Hepatocyte (in vitro differentiated cells): Measurements from ENCODE around the gene GPR132. TPM values are rescaled to one million over a fixed set of nuclear protein-coding genes. Genes with fewer than 3 reads are reported as not detected.
"Not testable (repeated sequence)": the region's sequence is repeated elsewhere in the genome, so short reads cannot be mapped to it uniquely, and the experiment has no call there.

Source experiments
- DNase-seq: peaks from one replicate; pipeline ENCODE4 v3.0.0-alpha.2; 2016; ENCODE audit warnings: low spot score
- H2AFZ ChIP-seq: fragments of 200-600 bp; sonication (generic); 2 replicates; pipeline ENCODE4 v1.6.0; 2016; ENCODE audit warnings: antibody characterized with exemption, mild to moderate bottlenecking
- H3K27ac ChIP-seq: fragments of 200-600 bp; sonication (generic); 2 replicates; pipeline ENCODE4 v1.5.1; 2016; ENCODE audit warnings: mild to moderate bottlenecking
- H3K27me3 ChIP-seq: fragments of 200-600 bp; sonication (generic); 2 replicates; pipeline ENCODE4 v1.6.1; 2016
- H3K36me3 ChIP-seq: fragments of 200-600 bp; sonication (generic); replicated peaks from 2 replicates; pipeline ENCODE4 v1.5.1; 2016; ENCODE audit warnings: low read depth; ENCODE audit not compliant: insufficient read depth
- H3K4me1 ChIP-seq: fragments of 200-600 bp; sonication (generic); 2 replicates; pipeline ENCODE4 v1.5.1; 2016; ENCODE audit warnings: mild to moderate bottlenecking, moderate library complexity; ENCODE audit not compliant: insufficient read depth
- H3K4me2 ChIP-seq: fragments of 200-600 bp; sonication (generic); 2 replicates; pipeline ENCODE4 v1.6.0; 2016
- H3K4me3 ChIP-seq: fragments of 200-600 bp; sonication (generic); 2 replicates; pipeline ENCODE4 v1.5.1; 2016; ENCODE audit warnings: mild to moderate bottlenecking
- H3K79me2 ChIP-seq: fragments of 200-600 bp; sonication (generic); 2 replicates; pipeline ENCODE4 v1.6.0; 2017; ENCODE audit warnings: mild to moderate bottlenecking
- H3K9me2 ChIP-seq: fragments of 200-600 bp; sonication (generic); replicated peaks from 2 replicates; pipeline ENCODE4 v1.6.0; 2017; ENCODE audit warnings: mild to moderate bottlenecking; ENCODE audit not compliant: insufficient read depth
- H3K9me3 ChIP-seq: fragments of 200-600 bp; sonication (generic); 2 replicates; pipeline ENCODE4 v1.5.1; 2016; ENCODE audit warnings: low read depth, mild to moderate bottlenecking
- H4K20me1 ChIP-seq: fragments of 200-600 bp; sonication (generic); 2 replicates; pipeline ENCODE4 v1.6.0; 2016; ENCODE audit warnings: mild to moderate bottlenecking; ENCODE audit not compliant: insufficient read depth, poor library complexity, severe bottlenecking
- CTCF ChIP-seq: fragments of 200-600 bp; sonication (generic); IDR thresholded peaks from 2 replicates; pipeline ENCODE4 v1.5.1; 2016; ENCODE audit warnings: antibody characterized with exemption, mild to moderate bottlenecking; ENCODE audit not compliant: poor library complexity
- EZH2 ChIP-seq: fragments of 200-600 bp; sonication (generic); IDR thresholded peaks from 2 replicates; pipeline ENCODE4 v1.6.1; 2016; ENCODE audit warnings: antibody characterized with exemption, mild to moderate bottlenecking, borderline replicate concordance
- EZH2phosphoT487 ChIP-seq: fragments of 200-600 bp; sonication (generic); IDR thresholded peaks from one replicate; pipeline ENCODE4 v1.6.1; 2018; ENCODE audit warnings: antibody characterized with exemption, mild to moderate bottlenecking, low read depth, moderate library complexity; ENCODE audit not compliant: unreplicated experiment, severe bottlenecking
- WGBS: methylation state at CpG from one replicate; pipeline ENCODE4 v1.1.6; 2016; ENCODE audit warnings: low lambda C conversion rate; ENCODE audit errors: missing lambda C conversion rate; 5-methylcytosine and 5-hydroxymethylcytosine counted together
- polyA plus RNA-seq: library from polyadenylated mRNA; unstranded; fragments of >200 nt; fragmentation: Nextera tagmentation; extraction: Ambion mirVana; gene quantifications from 2 replicates; pipeline ENCODE4 v1.2.1, GENCODE V29; 2016
- total RNA-seq: library from RNA; depleted of rRNA; stranded (reverse); fragments of >200 nt; gene quantifications from 2 replicates; pipeline ENCODE4 v1.2.3, GENCODE V29; 2014

The GPR132 gene
- 0.24 and 0.83 TPM in 2 replicates for total RNA-seq
- polyA plus RNA-seq = 0.23 and 0.41 TPM in 2 replicates

GRCh38 chr14:105065280-105066228, at the start of gene GPR132:
TSS of gene GPR132 (minus strand) at chr14:105065430. CDS start at chr14:105055420, 10,010 bp downstream.
- peak within 1 kb of the TSS; percentile 17 for H3K4me2 ChIP-seq
- TF ChIP-seq EZH2 = no peak
- TF ChIP-seq CTCF = no peak
- no peak for TF ChIP-seq EZH2phosphoT487
- no peak within 1 kb of the TSS for H3K4me3 ChIP-seq
- DNase-seq = peak; percentile 41
- H3K79me2 ChIP-seq = no peaks in the 10 kb centered on the region
- no peaks in the 10 kb centered on the region for H3K9me3 ChIP-seq
- no peaks in the 10 kb centered on the region for H4K20me1 ChIP-seq
- peaks cover 18% of the 10 kb centered on the region for H3K4me1 ChIP-seq
- H3K9me2 ChIP-seq = no peaks in the 10 kb centered on the region
- 75% methylated on average over 21 of the region's 22 CpGs for WGBS
- H2AFZ ChIP-seq = no peak within 1 kb of the TSS
- peak within 1 kb of the TSS; percentile 87 for H3K27ac ChIP-seq
- no peaks in the 10 kb centered on the region for H3K27me3 ChIP-seq
- H3K36me3 ChIP-seq = no peaks in the 10 kb centered on the region

GRCh38 chr14:105109243-105109642, 44.0 kb upstream of the GPR132 start:
- H3K4me1 ChIP-seq, H3K27ac ChIP-seq, H3K36me3 ChIP-seq, H3K9me3 ChIP-seq, H3K27me3 ChIP-seq, DNase-seq, H2AFZ ChIP-seq, H3K4me3 ChIP-seq, H4K20me1 ChIP-seq, H3K9me2 ChIP-seq, H3K79me2 ChIP-seq, H3K4me2 ChIP-seq: not testable (repeated sequence)
- WGBS = 97% methylated on average over 8 of the region's 8 CpGs

GRCh38 chr14:105108516-105108864, 43.3 kb upstream of the GPR132 start:
- H3K36me3 ChIP-seq = no peaks in the 10 kb centered on the region
- H3K79me2 ChIP-seq = no peaks in the 10 kb centered on the region
- DNase-seq = no peak
- H3K9me2 ChIP-seq = no peaks in the 10 kb centered on the region
- H3K4me1 ChIP-seq = no peaks in the 10 kb centered on the region
- WGBS = 87% methylated on average over 7 of the region's 7 CpGs
- TF ChIP-seq EZH2 = no peak
- no peak for TF ChIP-seq CTCF
- no peak for TF ChIP-seq EZH2phosphoT487
- no peak overlapping the region for H3K4me3 ChIP-seq
- no peak overlapping the region for H3K27ac ChIP-seq
- no peaks in the 10 kb centered on the region for H4K20me1 ChIP-seq
- H2AFZ ChIP-seq = no peak overlapping the region
- no peaks in the 10 kb centered on the region for H3K27me3 ChIP-seq
- no peaks in the 10 kb centered on the region for H3K9me3 ChIP-seq
- no peak overlapping the region for H3K4me2 ChIP-seq

GRCh38 chr14:105107781-105108515, 42.7 kb upstream of the GPR132 start:
- H4K20me1 ChIP-seq = no peaks in the 10 kb centered on the region
- H3K79me2 ChIP-seq = no peaks in the 10 kb centered on the region
- H2AFZ ChIP-seq = no peak overlapping the region
- no peaks in the 10 kb centered on the region for H3K4me1 ChIP-seq
- no peak for DNase-seq
- no peak overlapping the region for H3K27ac ChIP-seq
- TF ChIP-seq EZH2 (no peak), EZH2phosphoT487 (no peak), CTCF (no peak)
- no peak overlapping the region for H3K4me2 ChIP-seq
- H3K36me3 ChIP-seq = no peaks in the 10 kb centered on the region
- no peak overlapping the region for H3K4me3 ChIP-seq
- H3K9me3 ChIP-seq = no peaks in the 10 kb centered on the region
- H3K9me2 ChIP-seq = no peaks in the 10 kb centered on the region
- 77% methylated on average over 9 of the region's 9 CpGs for WGBS
- no peaks in the 10 kb centered on the region for H3K27me3 ChIP-seq
